Caco-2 (cell line): ENCODE results near the gene ACOXL. TPM values are rescaled to one million over a fixed set of nuclear protein-coding genes. Genes with fewer than 3 reads are reported as not detected.
A peak's percentile ranks its signal among the peaks of the same experiment; 100 is the strongest.

Experiments
- BruUV-seq: library from RNA; stranded (reverse); fragments of 400-500 nt; replicated peaks from 2 replicates; lab custom pipeline; 2021; lab: Mats Ljungman, UMichigan
- CTCF ChIA-PET: fragments of 300-600 bp; sonication (Branson Sonifier 250); formaldehyde crosslinking; loops from one replicate; lab custom pipeline; 2022; ENCODE audit warnings: antibody characterized with exemption; lab: Charles Lee
- POLR2A ChIA-PET: fragments of 300-600 bp; sonication (Branson Sonifier 250); formaldehyde crosslinking; loops from one replicate; lab custom pipeline; 2022; ENCODE audit warnings: antibody characterized with exemption; lab: Charles Lee
- DNase-seq, 2 experiments: peaks; one replicate each; pipeline versions ENCODE4 v3.0.0 to v3.0.0-alpha.2; 2020 to 2022
- H3K27me3 ChIP-seq: replicated peaks from 2 replicates; pipeline ENCODE4 v1.6.0; 2011; ENCODE audit warnings: low read length; ENCODE audit not compliant: control insufficient read depth, insufficient read depth
- H3K36me3 ChIP-seq: 2 replicates; pipeline ENCODE4 v1.5.1; 2011; ENCODE audit warnings: low read length; ENCODE audit not compliant: control insufficient read depth, insufficient read depth
- H3K4me1 ChIP-seq: fragments of 250-450 bp; sonication (Bioruptor Pico); 2 replicates; pipeline ENCODE4 v1.5.1; 2020; ENCODE audit warnings: mild to moderate bottlenecking
- H3K4me3 ChIP-seq: 2 replicates; pipeline ENCODE4 v1.5.1; 2011; ENCODE audit warnings: low read depth, mild to moderate bottlenecking, control low read depth, low read length
- H3K9me3 ChIP-seq: fragments of 250-450 bp; sonication (Bioruptor Pico); 2 replicates; pipeline ENCODE4 v1.5.1; 2020; ENCODE audit warnings: mild to moderate bottlenecking, moderate library complexity
- H3K27ac Mint-ChIP-seq: one replicate; pipeline ENCODE4 v1.8.0; 2022; ENCODE audit warnings: mixed read lengths; ENCODE audit not compliant: unreplicated experiment
- H3K27me3 Mint-ChIP-seq: one replicate; pipeline ENCODE4 v1.8.0; 2022; ENCODE audit warnings: mixed read lengths; ENCODE audit not compliant: insufficient read depth, unreplicated experiment
- H3K36me3 Mint-ChIP-seq: one replicate; pipeline ENCODE4 v1.8.0; 2022; ENCODE audit warnings: mild to moderate bottlenecking, mixed read lengths; ENCODE audit not compliant: insufficient read depth, unreplicated experiment
- H3K4me1 Mint-ChIP-seq: one replicate; pipeline ENCODE4 v1.8.0; 2022; ENCODE audit warnings: low read depth, mixed read lengths; ENCODE audit not compliant: unreplicated experiment
- H3K4me3 Mint-ChIP-seq: one replicate; pipeline ENCODE4 v1.8.0; 2022; ENCODE audit warnings: mild to moderate bottlenecking, moderate library complexity, mixed read lengths; ENCODE audit not compliant: unreplicated experiment
- H3K9me3 Mint-ChIP-seq: one replicate; pipeline ENCODE4 v1.8.0; 2022; ENCODE audit warnings: mixed read lengths; ENCODE audit not compliant: unreplicated experiment
- intact Hi-C: fragments of 100-400 bp; cut with micrococcal nuclease; formaldehyde crosslinking; loops from one replicate; pipeline ENCODE4 v1.10.0; 2022; ENCODE audit not compliant: unreplicated experiment
- total RNA-seq: library from RNA; stranded (reverse); gene quantifications from 2 replicates; pipeline ENCODE4 v1.2.3, GENCODE V29; 2022
- TF ChIP-seq, protein P1 (sequence below), 2 experiments: fragments of 200-600 bp in 1 of 2; IDR thresholded peaks; 1 replicate in 1 of 2; 2 replicates in 1 of 2; pipeline versions ENCODE4 v1.5.1 to v1.8.0; 2011 to 2022; ENCODE audit warnings: antibody characterized with exemption in 1 of 2, control low read depth in 1 of 2, inconsistent platforms in 1 of 2, low read depth in 1 of 2, low read length in 1 of 2, mild to moderate bottlenecking in 1 of 2, moderate library complexity in 1 of 2; ENCODE audit not compliant: insufficient read depth in 1 of 2, severe bottlenecking in 1 of 2, unreplicated experiment in 1 of 2

ACOXL gene
- total RNA-seq, 1 experiment from 2014 or later: 2.6 TPM

DNA sequence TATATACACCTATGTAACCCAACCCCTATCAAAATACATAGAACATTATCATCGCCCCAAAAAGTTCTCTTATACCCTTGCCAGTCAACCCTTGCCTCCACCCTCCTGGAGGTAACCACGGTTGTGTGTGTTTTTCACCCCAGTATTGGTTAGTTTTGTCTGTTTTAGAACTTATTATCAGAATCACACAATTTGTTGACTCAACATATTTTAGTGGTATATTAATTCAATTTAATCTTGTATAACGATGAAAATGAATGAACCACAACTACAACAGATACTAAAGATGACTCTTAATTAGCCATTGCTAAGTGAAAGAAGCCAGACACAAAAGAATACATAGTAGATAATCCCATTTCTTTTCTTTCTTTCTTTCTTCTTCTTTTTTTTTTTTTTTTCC lies 19.3 kb downstream of the ACOXL start:
- CTCF ChIA-PET: no interaction called here
- Histone ChIP-seq H3K27me3 (no peaks in the 10 kb centered on the region), H3K9me3 (no peaks in the 10 kb centered on the region), H3K36me3 (no peaks in the 10 kb centered on the region), H3K4me3 (no peak overlapping the region), H3K4me1 (peaks cover 24% of the 10 kb centered on the region)
- H3K4me1 Mint-ChIP-seq: peaks cover 19% of the 10 kb centered on the region
- TF ChIP-seq, protein P1, sequence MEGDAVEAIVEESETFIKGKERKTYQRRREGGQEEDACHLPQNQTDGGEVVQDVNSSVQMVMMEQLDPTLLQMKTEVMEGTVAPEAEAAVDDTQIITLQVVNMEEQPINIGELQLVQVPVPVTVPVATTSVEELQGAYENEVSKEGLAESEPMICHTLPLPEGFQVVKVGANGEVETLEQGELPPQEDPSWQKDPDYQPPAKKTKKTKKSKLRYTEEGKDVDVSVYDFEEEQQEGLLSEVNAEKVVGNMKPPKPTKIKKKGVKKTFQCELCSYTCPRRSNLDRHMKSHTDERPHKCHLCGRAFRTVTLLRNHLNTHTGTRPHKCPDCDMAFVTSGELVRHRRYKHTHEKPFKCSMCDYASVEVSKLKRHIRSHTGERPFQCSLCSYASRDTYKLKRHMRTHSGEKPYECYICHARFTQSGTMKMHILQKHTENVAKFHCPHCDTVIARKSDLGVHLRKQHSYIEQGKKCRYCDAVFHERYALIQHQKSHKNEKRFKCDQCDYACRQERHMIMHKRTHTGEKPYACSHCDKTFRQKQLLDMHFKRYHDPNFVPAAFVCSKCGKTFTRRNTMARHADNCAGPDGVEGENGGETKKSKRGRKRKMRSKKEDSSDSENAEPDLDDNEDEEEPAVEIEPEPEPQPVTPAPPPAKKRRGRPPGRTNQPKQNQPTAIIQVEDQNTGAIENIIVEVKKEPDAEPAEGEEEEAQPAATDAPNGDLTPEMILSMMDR (IDR thresholded peaks at IDR 0.05; ENCODE audit: insufficient read depth in 1 of 2, low read depth in 1 of 2, low read length in 1 of 2, severe bottlenecking in 1 of 2, unreplicated experiment in 1 of 2): no peak
- no peak for DNase-seq
- H3K36me3 Mint-ChIP-seq: no peaks in the 10 kb centered on the region
- POLR2A ChIA-PET: no interaction called here
- intact Hi-C loops: no loop called here
- H3K4me3 Mint-ChIP-seq: no peak overlapping the region
- no peak overlapping the region for H3K27ac Mint-ChIP-seq
- BruUV-seq: no TSS peak
- no peaks in the 10 kb centered on the region for H3K27me3 Mint-ChIP-seq
- H3K9me3 Mint-ChIP-seq: no peaks in the 10 kb centered on the region

- POLR2A ChIA-PET: no interaction called here
- BruUV-seq: no TSS peak
- Mint-ChIP-seq H3K4me1 (peaks cover 9% of the 10 kb centered on the region), H3K27ac (no peak overlapping the region), H3K4me3 (no peak overlapping the region), H3K9me3 (no peaks in the 10 kb centered on the region), H3K27me3 (no peaks in the 10 kb centered on the region), H3K36me3 (no peaks in the 10 kb centered on the region)
- no peak for DNase-seq
- CTCF ChIA-PET: no interaction called here
- H3K36me3 ChIP-seq: no peaks in the 10 kb centered on the region
- H3K4me3 ChIP-seq: no peak overlapping the region
- peaks cover 13% of the 10 kb centered on the region for H3K4me1 ChIP-seq
- TF ChIP-seq, protein P1 (IDR thresholded peaks at IDR 0.05; ENCODE audit: insufficient read depth in 1 of 2, low read depth in 1 of 2, low read length in 1 of 2, severe bottlenecking in 1 of 2, unreplicated experiment in 1 of 2): no peak
- intact Hi-C loops: no loop called here
- no peaks in the 10 kb centered on the region for H3K27me3 ChIP-seq
- H3K9me3 ChIP-seq: peaks cover under 1% of the 10 kb centered on the region; the same call in 1 of the 2 replicates
Measured at GRCh38 chr2:110752871-110753270, 20.5 kb downstream of the ACOXL start.

- Mint-ChIP-seq H3K4me3 (no peak overlapping the region), H3K9me3 (peaks cover 23% of the 10 kb centered on the region), H3K4me1 (no peaks in the 10 kb centered on the region), H3K27ac (no peak overlapping the region), H3K36me3 (no peaks in the 10 kb centered on the region), H3K27me3 (peaks cover 4% of the 10 kb centered on the region)
- intact Hi-C loops: loop anchor here (1.0 kb wide), 1 partner anchor 77 kb away; the partner anchor contains the start of gene BUB1
- H3K36me3 ChIP-seq: no peaks in the 10 kb centered on the region
- DNase-seq: no peak
- ChIA-PET POLR2A (interaction anchor here (1.9 kb wide), 1 partner anchor 77 kb away, joined by 9 read pairs; the partner anchor contains the start of gene BUB1), CTCF (interaction anchor here (0.6 to 1.6 kb wide), 7 partner anchors 9 to 86 kb away, joined by 3 to 17 read pairs (median 3); partner anchors contain the start of gene BUB1)
- no peak overlapping the region for H3K4me3 ChIP-seq
- peaks cover 13% of the 10 kb centered on the region; the same call in 1 of the 2 replicates for H3K9me3 ChIP-seq
- no peaks in the 10 kb centered on the region for H3K27me3 ChIP-seq
- TF ChIP-seq, protein P1 (IDR thresholded peaks at IDR 0.05; ENCODE audit: insufficient read depth in 1 of 2, low read depth in 1 of 2, low read length in 1 of 2, severe bottlenecking in 1 of 2, unreplicated experiment in 1 of 2): peak; percentile 41 to 56
- BruUV-seq: no TSS peak
- no peaks in the 10 kb centered on the region for H3K4me1 ChIP-seq
Measured at GRCh38 chr2:110755491-110756078, 23.2 kb downstream of the ACOXL start.
